H1 (cell line): Measurements from ENCODE around the gene MYO15B. TPM values are rescaled to one million over a fixed set of nuclear protein-coding genes. Genes with fewer than 3 reads are reported as not detected.

Experiments
- CTCF ChIA-PET: fragments of 300-600 bp; sonication (Branson Sonifier 250); formaldehyde crosslinking; loops from one replicate; lab custom pipeline; 2021; ENCODE audit not compliant: partially characterized antibody; lab: Charles Lee
- POLR2A ChIA-PET: fragments of 300-600 bp; sonication (Branson Sonifier 250); formaldehyde crosslinking; loops from one replicate; lab custom pipeline; 2021; ENCODE audit warnings: inconsistent platforms; ENCODE audit not compliant: partially characterized antibody; lab: Charles Lee
- DNase-seq, 2 experiments: peaks; one replicate each; pipeline versions ENCODE4 v3.0.0 to v3.0.0-alpha.2; 2010 to 2022; ENCODE audit warnings: low spot score in 2 of 2, low read depth in 1 of 2, mixed read lengths in 1 of 2
- FAIRE-seq: peaks from 2 replicates; lab custom pipeline; 2011; peaks lifted over from hg19 to GRCh38; lab: Jason Lieb, UNC
- H2AFZ ChIP-seq: 2 replicates; pipeline ENCODE4 v1.8.1; 2012; ENCODE audit warnings: low read length, inconsistent platforms
- H2AK5ac ChIP-seq: 2 replicates; pipeline ENCODE4 v1.6.1; 2013; ENCODE audit warnings: low read depth, low read length
- H2BK120ac ChIP-seq: replicated peaks from 2 replicates; pipeline ENCODE3; 2013; ENCODE audit warnings: low read depth, low read length, inconsistent platforms
- H2BK12ac ChIP-seq: 2 replicates; pipeline ENCODE4 v1.6.1; 2013; ENCODE audit warnings: low read depth, low read length
- H2BK15ac ChIP-seq: 2 replicates; pipeline ENCODE4 v1.6.1; 2013; ENCODE audit warnings: low read length
- H2BK20ac ChIP-seq: 2 replicates; pipeline ENCODE4 v1.6.1; 2013; ENCODE audit warnings: low read length
- H2BK5ac ChIP-seq: 2 replicates; pipeline ENCODE4 v1.6.1; 2013; ENCODE audit warnings: low read depth, low read length
- H3K14ac ChIP-seq: 2 replicates; pipeline ENCODE4 v1.6.1; 2013; ENCODE audit warnings: inconsistent platforms; ENCODE audit not compliant: insufficient read length
- H3K18ac ChIP-seq: 2 replicates; pipeline ENCODE4 v1.6.1; 2013; ENCODE audit warnings: low read length; ENCODE audit errors: extremely low read depth
- H3K23ac ChIP-seq: 2 replicates; pipeline ENCODE4 v1.6.1; 2013; ENCODE audit warnings: inconsistent platforms; ENCODE audit not compliant: insufficient read length
- H3K23me2 ChIP-seq: 2 replicates; pipeline ENCODE4 v1.6.1; 2013; ENCODE audit warnings: low read depth, low read length
- H3K27ac ChIP-seq: 2 replicates; pipeline ENCODE4 v1.6.1; 2011; ENCODE audit warnings: low read depth, low read length, inconsistent platforms
- H3K27me3 ChIP-seq, 4 experiments: replicated peaks in 1 of 4; 1 replicate in 1 of 4; 2 replicates in 3 of 4; pipeline versions ENCODE4 v1.6.1 to v1.8.1; 2011 to 2013; ENCODE audit warnings: low read length in 3 of 4, mild to moderate bottlenecking in 3 of 4, inconsistent platforms in 2 of 4, mixed read lengths in 2 of 4, moderate library complexity in 1 of 4; ENCODE audit not compliant: control insufficient read depth in 3 of 4, insufficient read depth in 3 of 4; ENCODE audit errors: extremely low read depth in 1 of 4
- H3K36me3 ChIP-seq, 4 experiments: 2 replicates each; pipeline versions ENCODE4 v1.6.1 to v1.8.1; 2011 to 2013; ENCODE audit warnings: mild to moderate bottlenecking in 4 of 4, low read length in 3 of 4, moderate library complexity in 2 of 4, control low read depth in 1 of 4, inconsistent platforms in 1 of 4; ENCODE audit not compliant: insufficient read depth in 4 of 4, control insufficient read depth in 2 of 4
- H3K4ac ChIP-seq: replicated peaks from 2 replicates; pipeline ENCODE3; 2013; ENCODE audit warnings: low read length, low read depth, mixed read lengths, inconsistent platforms; ENCODE audit not compliant: insufficient read length
- H3K4me1 ChIP-seq, 4 experiments: replicated peaks in 1 of 4; 1 replicate in 1 of 4; 2 replicates in 3 of 4; pipeline versions ENCODE4 v1.6.1 to v1.8.1; 2011 to 2013; ENCODE audit warnings: low read length in 3 of 4, inconsistent platforms in 2 of 4, mixed read lengths in 1 of 4; ENCODE audit not compliant: insufficient read depth in 4 of 4, control insufficient read depth in 3 of 4
- H3K4me2 ChIP-seq, 2 experiments: 2 replicates each; pipeline versions ENCODE4 v1.6.1 to v1.8.1; 2011 to 2013; ENCODE audit warnings: low read depth in 2 of 2, low read length in 2 of 2, control low read depth in 1 of 2, inconsistent platforms in 1 of 2, mild to moderate bottlenecking in 1 of 2; ENCODE audit not compliant: insufficient read depth in 1 of 2
- H3K4me3 ChIP-seq, 4 experiments: fragments of 200-600, 300-600 bp in 1 of 4; sonication (generic), shearing (Covaris generic), sonication (Bioruptor Twin) in 1 of 4; 2 replicates each; pipeline versions ENCODE4 v1.5.1 to v1.8.1; 2011 to 2016; ENCODE audit warnings: low read length in 4 of 4, low read depth in 3 of 4, control low read depth in 2 of 4, inconsistent platforms in 2 of 4, mild to moderate bottlenecking in 2 of 4, mixed read lengths in 1 of 4, moderate library complexity in 1 of 4; ENCODE audit not compliant: insufficient read depth in 2 of 4; ENCODE audit errors: extremely low read depth in 1 of 4
- H3K56ac ChIP-seq: replicated peaks from 2 replicates; pipeline ENCODE3; 2013; ENCODE audit warnings: low read depth, mild to moderate bottlenecking, mixed read lengths, low read length, inconsistent platforms; ENCODE audit not compliant: insufficient read length
- H3K79me1 ChIP-seq: 2 replicates; pipeline ENCODE4 v1.6.1; 2013; ENCODE audit warnings: low read depth, low read length, control low read depth
- H3K79me2 ChIP-seq, 2 experiments: 2 replicates each; pipeline versions ENCODE4 v1.6.1 to v1.8.1; 2012 to 2013; ENCODE audit warnings: low read length in 2 of 2, mild to moderate bottlenecking in 2 of 2, inconsistent platforms in 1 of 2; ENCODE audit not compliant: insufficient read depth in 2 of 2, control insufficient read depth in 1 of 2
- H3K9ac ChIP-seq, 4 experiments: replicated peaks in 1 of 4; 1 replicate in 1 of 4; 2 replicates in 3 of 4; pipeline versions ENCODE4 v1.6.1 to v1.8.1; 2011 to 2013; ENCODE audit warnings: low read depth in 3 of 4, low read length in 3 of 4, control low read depth in 2 of 4, mild to moderate bottlenecking in 2 of 4, moderate library complexity in 2 of 4, inconsistent platforms in 1 of 4; ENCODE audit errors: extremely low read depth in 1 of 4
- H3K9me3 ChIP-seq, 2 experiments: 2 replicates each; pipeline versions ENCODE4 v1.6.1 to v1.8.1; 2012 to 2013; ENCODE audit warnings: mild to moderate bottlenecking in 2 of 2, moderate library complexity in 2 of 2, control low read depth in 1 of 2, inconsistent platforms in 1 of 2, low read depth in 1 of 2, low read length in 1 of 2, mixed read lengths in 1 of 2; ENCODE audit not compliant: insufficient read depth in 2 of 2
- H4K20me1 ChIP-seq, 2 experiments: replicated peaks in 1 of 2; 2 replicates each; pipeline versions ENCODE3 to v1.8.1; 2011 to 2013; ENCODE audit warnings: inconsistent platforms in 2 of 2, low read length in 2 of 2, mild to moderate bottlenecking in 1 of 2; ENCODE audit not compliant: insufficient read depth in 2 of 2, control insufficient read depth in 1 of 2
- H4K5ac ChIP-seq: 2 replicates; pipeline ENCODE4 v1.6.1; 2013; ENCODE audit warnings: low read length, low read depth, mixed read lengths, inconsistent platforms; ENCODE audit not compliant: insufficient read length
- H4K8ac ChIP-seq: 2 replicates; pipeline ENCODE4 v1.8.0; 2013; ENCODE audit warnings: mild to moderate bottlenecking, moderate library complexity, low read length, inconsistent platforms; ENCODE audit not compliant: insufficient read depth; ENCODE audit errors: extremely low read depth
- H4K91ac ChIP-seq: replicated peaks from 2 replicates; pipeline ENCODE3; 2013; ENCODE audit warnings: low read length, mixed read lengths, inconsistent platforms; ENCODE audit not compliant: insufficient read length
- ASH2L ChIP-seq: fragments of 200-600, 300-600 bp; sonication (generic); IDR thresholded peaks from one replicate; pipeline ENCODE4 v1.7.1; 2017; ENCODE audit warnings: low read length
- ATF3 ChIP-seq: IDR thresholded peaks from 2 replicates; pipeline ENCODE4 v1.6.1; 2011; ENCODE audit warnings: low read depth, mild to moderate bottlenecking, low read length; ENCODE audit not compliant: insufficient read depth
- CHD1 ChIP-seq: IDR thresholded peaks from 2 replicates; pipeline ENCODE4 v1.6.1; 2012; ENCODE audit warnings: low read depth, low read length, improper control_type of control experiment
- MAX ChIP-seq: IDR thresholded peaks from 2 replicates; pipeline ENCODE4 v1.6.1; 2012; ENCODE audit warnings: inconsistent platforms
- NANOG ChIP-seq: IDR thresholded peaks from 2 replicates; pipeline ENCODE4 v1.6.1; 2011; ENCODE audit warnings: low read length, low read depth, mild to moderate bottlenecking, inconsistent platforms; ENCODE audit not compliant: insufficient read depth, poor library complexity, severe bottlenecking
- POLR2AphosphoS5 ChIP-seq: IDR thresholded peaks from 2 replicates; pipeline ENCODE4 v1.6.1; 2011; ENCODE audit warnings: low read depth, low read length
- RBBP5 ChIP-seq: IDR thresholded peaks from 2 replicates; pipeline ENCODE4 v1.7.1; 2012; ENCODE audit warnings: low read depth, mild to moderate bottlenecking, inconsistent platforms, low read length, moderate library complexity, borderline replicate concordance
- RXRA ChIP-seq: IDR thresholded peaks from 2 replicates; pipeline ENCODE4 v1.6.1; 2011; ENCODE audit warnings: low read depth, mild to moderate bottlenecking, low read length, moderate library complexity; ENCODE audit not compliant: insufficient read depth
- SIN3A ChIP-seq, 2 experiments: IDR thresholded peaks in 1 of 2; conservative IDR thresholded peaks in 1 of 2; 2 replicates each; pipeline ENCODE4 v1.6.1; 2011 to 2012; ENCODE audit warnings: low read length in 2 of 2, improper control_type of control experiment in 1 of 2, low read depth in 1 of 2, mild to moderate bottlenecking in 1 of 2
- SP2 ChIP-seq: IDR thresholded peaks from 2 replicates; pipeline ENCODE4 v1.6.1; 2012; ENCODE audit warnings: mild to moderate bottlenecking, low read length, inconsistent platforms
- ZNF274 ChIP-seq: IDR thresholded peaks from 2 replicates; pipeline ENCODE4 v1.7.0; 2012; ENCODE audit warnings: low read length, borderline replicate concordance; ENCODE audit errors: extremely low read depth
- WGBS, 2 experiments: shearing (Covaris generic) in 1 of 2; methylation state at CpG; one replicate each; pipeline versions ENCODE4 v1.1.6 to v1.1.7; 2013 to 2015; ENCODE audit warnings: low lambda C conversion rate in 2 of 2, mixed read lengths in 2 of 2, inconsistent platforms in 1 of 2, low coverage in 1 of 2, missing lambda C conversion rate in 1 of 2; ENCODE audit not compliant: insufficient replicate concordance in 2 of 2, insufficient coverage in 1 of 2, insufficient read length in 1 of 2; ENCODE audit errors: extremely low coverage in 1 of 2, missing lambda C conversion rate in 1 of 2; 5-methylcytosine and 5-hydroxymethylcytosine counted together
- polyA plus RNA-seq, 7 experiments: library from polyadenylated mRNA; depleted of rRNA in 3 of 7; stranded (reverse) in 5 of 7; unstranded in 2 of 7; fragments of >200 nt in 5 of 7; fragments of 200-250 nt in 2 of 7; gene quantifications; 1 replicate in 5 of 7; 2 replicates in 1 of 7; 4 replicates in 1 of 7; pipeline versions ENCODE4 v1.2.1 to v1.2.3, GENCODE V29; 2011 to 2013; ENCODE audit warnings: missing spikeins in 2 of 7, mixed read lengths in 2 of 7
- total RNA-seq: library from RNA; stranded (reverse); fragmentation: NEBNext Ultra II Directional; extraction: Animal tissue kit (Norgen Biotek cat#: 25700); gene quantifications from 2 replicates; pipeline ENCODE4 v1.2.1, GENCODE V29; 2021

MYO15B gene
- total and polyA plus RNA-seq, 2 of the 8 experiments (the other 6 are each of a cell fraction or from before 2014, with no cell fraction given), result 7.1 to 11.2 TPM

GRCh38 chr17:75574404-75575036, 13.1 kb upstream of the MYO15B start:
- Histone ChIP-seq H2AK5ac (no peak overlapping the region), H3K23ac (no peak overlapping the region), H3K4ac (no peak overlapping the region), H2BK12ac (no peak overlapping the region), H3K4me1 (peaks cover 0 to 4% (median 0%) of the 10 kb centered on the region in 4 experiments; a peak in 1 of 7 replicates), H2BK15ac (no peak overlapping the region), H3K4me3 (no peak overlapping the region), H4K8ac (no peak overlapping the region; the same call in 1 of the 2 replicates), H2BK20ac (no peak overlapping the region), H3K4me2 (no peak overlapping the region), H3K79me1 (no peaks in the 10 kb centered on the region), H4K5ac (no peak overlapping the region), H4K20me1 (peaks cover 0 to 1% of the 10 kb centered on the region in 2 experiments), H3K9ac (no peak overlapping the region), H3K18ac (no peak overlapping the region), H2BK5ac (no peak overlapping the region), H2BK120ac (no peak overlapping the region), H3K23me2 (no peaks in the 10 kb centered on the region), H3K14ac (no peak overlapping the region), H3K9me3 (no peaks in the 10 kb centered on the region), H2AFZ (no peak overlapping the region), H3K36me3 (peaks cover 0 to 6% (median 2%) of the 10 kb centered on the region in 4 experiments; a peak in 2 of 8 replicates), H3K56ac (no peak overlapping the region), H3K27me3 (no peaks in the 10 kb centered on the region), H3K79me2 (no peaks in the 10 kb centered on the region), H4K91ac (no peak overlapping the region), H3K27ac (no peak overlapping the region)
- ChIA-PET POLR2A (no interaction called here), CTCF (interaction anchor here (0.6 kb wide), 1 partner anchor 20 kb away, joined by 6 read pairs; no protein-coding TSS in a partner anchor)
- DNase-seq, result no peak
- no peak for FAIRE-seq
- WGBS, 2 experiments, result 95% methylated on average over 23 of the region's 29 CpGs; no CpG with 5 or more reads in 1 of the 2 experiments
- TF ChIP-seq SIN3A (conservative IDR thresholded peaks at IDR 0.05 in 1 of 2, IDR thresholded peaks at IDR 0.05 in 1 of 2; ENCODE audit: low read depth in 1 of 2, low read length in 2 of 2) (no peak), MAX (no peak), NANOG (no peak), RXRA (no peak), ZNF274 (no peak), ATF3 (no peak), POLR2AphosphoS5 (no peak), RBBP5 (no peak), ASH2L (no peak), SP2 (no peak), CHD1 (no peak)
